A549 (cell line): ENCODE results near the gene CLTCL1. TPM values are rescaled to one million over a fixed set of nuclear protein-coding genes. Genes with fewer than 3 reads are reported as not detected.

Source experiments
- ATAC-seq, 2 experiments: fragments of 200-7000 bp in 1 of 2; fragments of >200 bp in 1 of 2; cut with Nextera tagmentation in 1 of 2; cut with Tn5 transposase in 1 of 2; 3 replicates each; pipeline versions ENCODE4 v1.8.0 to v1.9.1; 2018 to 2020; ENCODE audit warnings: mild to moderate bottlenecking in 1 of 2, moderate library complexity in 1 of 2
- CTCF ChIA-PET: fragments of 300-600 bp; sonication (Branson Sonifier 250); formaldehyde crosslinking; extraction: SDS; loops from one replicate; lab custom pipeline; 2021; ENCODE audit warnings: antibody characterized with exemption, inconsistent platforms; lab: Yijun Ruan, JAX
- POLR2A ChIA-PET: fragments of 350-600 bp; formaldehyde crosslinking; extraction: SDS; loops from one replicate; lab custom pipeline; 2021; ENCODE audit warnings: antibody characterized with exemption, inconsistent platforms; lab: Yijun Ruan, JAX
- DNase-seq, 2 experiments: peaks; one replicate each; pipeline versions ENCODE4 v3.0.0 to v3.0.0-alpha.2; 2011 to 2016; ENCODE audit warnings: low read depth in 1 of 2, low spot score in 1 of 2
- FAIRE-seq: peaks from 2 replicates; lab custom pipeline; 2011; peaks lifted over from hg19 to GRCh38; lab: Jason Lieb, UNC
- H3K27ac ChIP-seq, 2 experiments: fragments of >200 bp; sonication (Bioruptor Twin); formaldehyde crosslinking; 3 replicates each; pipeline ENCODE4 v1.5.1; 2016 to 2017
- H3K4me1 ChIP-seq: fragments of >200 bp; sonication (Bioruptor Twin); formaldehyde crosslinking; 3 replicates; pipeline ENCODE4 v1.6.1; 2016
- H3K4me2 ChIP-seq: fragments of >200 bp; sonication (Bioruptor Twin); formaldehyde crosslinking; 3 replicates; pipeline ENCODE4 v1.6.1; 2016
- H3K4me3 ChIP-seq: fragments of >200 bp; sonication (Bioruptor Twin); formaldehyde crosslinking; 3 replicates; pipeline ENCODE4 v1.5.1; 2016
- H3K9me3 ChIP-seq: fragments of >200 bp; sonication (Bioruptor Twin); formaldehyde crosslinking; 3 replicates; pipeline ENCODE4 v1.6.1; 2016
- CEBPB ChIP-seq, 2 experiments: fragments of >200 bp in 1 of 2; sonication (Bioruptor Twin) in 1 of 2; formaldehyde crosslinking in 1 of 2; IDR thresholded peaks; 2 replicates each; pipeline ENCODE4 v1.6.1; 2012 to 2016
- CHD2 ChIP-seq: fragments of 150-350 bp; IDR thresholded peaks from 2 replicates; pipeline ENCODE4 v1.6.1; 2014; ENCODE audit warnings: low read length; ENCODE audit not compliant: partially characterized antibody
- FOXS1 ChIP-seq: fragments of 250-450 bp; sonication (Bioruptor Pico); IDR thresholded peaks from 2 replicates; pipeline ENCODE4 v1.5.0; 2020; ENCODE audit warnings: mild to moderate bottlenecking, moderate library complexity
- GATA3 ChIP-seq: IDR thresholded peaks from 2 replicates; pipeline ENCODE4 v1.6.1; 2012; ENCODE audit warnings: borderline replicate concordance
- HEYL ChIP-seq: fragments of 250-450 bp; sonication (Bioruptor Pico); IDR thresholded peaks from 2 replicates; pipeline ENCODE4 v1.8.0; 2021; ENCODE audit warnings: mild to moderate bottlenecking, moderate library complexity
- HOXB5 ChIP-seq: fragments of 250-450 bp; sonication (Bioruptor Pico); IDR thresholded peaks from 2 replicates; pipeline ENCODE4 v1.5.0; 2020; ENCODE audit warnings: mild to moderate bottlenecking, moderate library complexity
- JUN ChIP-seq, 2 experiments: fragments of >200 bp; sonication (Bioruptor Twin); formaldehyde crosslinking; IDR thresholded peaks; 2 replicates in 1 of 2; 3 replicates in 1 of 2; pipeline ENCODE4 v1.6.1; 2016 to 2017
- JUNB ChIP-seq: fragments of >200 bp; sonication (Bioruptor Twin); formaldehyde crosslinking; IDR thresholded peaks from 2 replicates; pipeline ENCODE4 v1.6.1; 2016
- MAFK ChIP-seq: fragments of 450-650 bp; IDR thresholded peaks from 2 replicates; pipeline ENCODE4 v1.6.1; 2014; ENCODE audit not compliant: partially characterized antibody
- MAX ChIP-seq: IDR thresholded peaks from 2 replicates; pipeline ENCODE4 v1.6.1; 2012
- PBX3 ChIP-seq: IDR thresholded peaks from 2 replicates; pipeline ENCODE4 v1.6.1; 2012
- PHF8 ChIP-seq: fragments of 200-600 bp; sonication (generic); IDR thresholded peaks from 2 replicates; pipeline ENCODE4 v1.6.1; 2016; ENCODE audit warnings: low read depth, mild to moderate bottlenecking, antibody characterized with exemption, moderate library complexity, borderline replicate concordance
- RAD21 ChIP-seq, 2 experiments: fragments of >200 bp in 1 of 2; sonication (Bioruptor Twin) in 1 of 2; formaldehyde crosslinking in 1 of 2; IDR thresholded peaks in 1 of 2; conservative IDR thresholded peaks in 1 of 2; 2 replicates in 1 of 2; 3 replicates in 1 of 2; pipeline ENCODE4 v1.6.1; 2012 to 2018; ENCODE audit warnings: inconsistent platforms in 1 of 2
- TP53 ChIP-seq: fragments of 250-450 bp; sonication (Bioruptor Pico); IDR thresholded peaks from 2 replicates; pipeline ENCODE4 v1.5.0; 2021; ENCODE audit warnings: mild to moderate bottlenecking, moderate library complexity
- USF2 ChIP-seq: fragments of 450-650 bp; IDR thresholded peaks from 2 replicates; pipeline ENCODE4 v1.6.1; 2014; ENCODE audit warnings: antibody characterized with exemption
- WGBS: methylation state at CpG from one replicate; pipeline ENCODE4 v1.1.6; 2017; ENCODE audit errors: missing lambda C conversion rate; 5-methylcytosine and 5-hydroxymethylcytosine counted together
- polyA plus RNA-seq, 4 experiments: library from polyadenylated mRNA; depleted of rRNA in 3 of 4; stranded (reverse); fragments of >200 nt; fragmentation: RNase III in 1 of 4; extraction: RNeasy Plus Mini Kit Qiagen cat#74134 plus additional on column Dnase treatment in 1 of 4; gene quantifications; 2 replicates in 3 of 4; 3 replicates in 1 of 4; pipeline ENCODE4 v1.2.3, GENCODE V29; 2011 to 2017
- TF ChIP-seq, protein P1 (sequence below): IDR thresholded peaks from 2 replicates; pipeline ENCODE4 v1.6.1; 2012; ENCODE audit warnings: low read depth, borderline replicate concordance
- TF ChIP-seq, protein P2 (sequence below): fragments of 150-350 bp; IDR thresholded peaks from 2 replicates; pipeline ENCODE4 v1.6.1; 2014; ENCODE audit warnings: low read depth, mild to moderate bottlenecking, low read length

The CLTCL1 gene
- polyA plus RNA-seq, 2 of the 4 experiments (the other 2 are of a cell fraction) = 8.6 to 10.6 TPM

- no CpG with 5 or more reads among the region's 59 CpGs for WGBS
- peak within 1 kb of the TSS; percentile 41 for H3K4me3 ChIP-seq
- TF ChIP-seq MAFK (no peak), HEYL (CRISPR knock-in tag) (no peak), FOXS1 (CRISPR knock-in tag) (no peak), HOXB5 (CRISPR knock-in tag) (no peak), JUNB (no peak), CHD2 (no peak), TP53 (CRISPR knock-in tag) (no peak), PBX3 (no peak), CEBPB (IDR thresholded peaks at IDR 0.05) (no peak), USF2 (no peak), JUN (IDR thresholded peaks at IDR 0.05) (no peak), PHF8 (no peak), GATA3 (no peak)
- TF ChIP-seq, protein P1, sequence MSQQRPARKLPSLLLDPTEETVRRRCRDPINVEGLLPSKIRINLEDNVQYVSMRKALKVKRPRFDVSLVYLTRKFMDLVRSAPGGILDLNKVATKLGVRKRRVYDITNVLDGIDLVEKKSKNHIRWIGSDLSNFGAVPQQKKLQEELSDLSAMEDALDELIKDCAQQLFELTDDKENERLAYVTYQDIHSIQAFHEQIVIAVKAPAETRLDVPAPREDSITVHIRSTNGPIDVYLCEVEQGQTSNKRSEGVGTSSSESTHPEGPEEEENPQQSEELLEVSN = no peak
- TF ChIP-seq, protein P2, sequence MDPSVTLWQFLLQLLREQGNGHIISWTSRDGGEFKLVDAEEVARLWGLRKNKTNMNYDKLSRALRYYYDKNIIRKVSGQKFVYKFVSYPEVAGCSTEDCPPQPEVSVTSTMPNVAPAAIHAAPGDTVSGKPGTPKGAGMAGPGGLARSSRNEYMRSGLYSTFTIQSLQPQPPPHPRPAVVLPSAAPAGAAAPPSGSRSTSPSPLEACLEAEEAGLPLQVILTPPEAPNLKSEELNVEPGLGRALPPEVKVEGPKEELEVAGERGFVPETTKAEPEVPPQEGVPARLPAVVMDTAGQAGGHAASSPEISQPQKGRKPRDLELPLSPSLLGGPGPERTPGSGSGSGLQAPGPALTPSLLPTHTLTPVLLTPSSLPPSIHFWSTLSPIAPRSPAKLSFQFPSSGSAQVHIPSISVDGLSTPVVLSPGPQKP = no peak
- DNase-seq (no peak), FAIRE-seq (no peak), ATAC-seq (no peak)
- ChIA-PET POLR2A (no interaction called here), CTCF (no interaction called here)
- H3K4me1 ChIP-seq = no peaks in the 10 kb centered on the region
- H3K9me3 ChIP-seq = no peaks in the 10 kb centered on the region
- H3K4me2 ChIP-seq = peak within 1 kb of the TSS; percentile 81
- H3K27ac ChIP-seq = peak within 1 kb of the TSS in 1 of 2 experiments; percentile 51; a peak in 1 of 6 replicates
These were observed 141.5 kb downstream of the CLTCL1 start, which contains the start of gene GSC2 for GRCh38 chr22:19149991-19150390. TSS of gene GSC2 (minus strand) at chr22:19150292. CDS start at chr22:19150283, 9 bp downstream.

- CTCF ChIA-PET = no interaction called here
- WGBS = 9% methylated on average over 14 of the region's 92 CpGs
- H3K4me2 ChIP-seq = peak overlapping the region; percentile 81
- peak overlapping the region in 1 of 2 experiments; percentile 51; a peak in 1 of 6 replicates for H3K27ac ChIP-seq
- H3K4me1 ChIP-seq = no peaks in the 10 kb centered on the region
- DNase-seq = no peak
- ATAC-seq = peak in 1 of 2 experiments; percentile 24; a peak in 3 of 6 replicates
- no peak for FAIRE-seq
- peak overlapping the region; percentile 41 for H3K4me3 ChIP-seq
- no peak for TF ChIP-seq PHF8
- TF ChIP-seq MAX = peak; percentile 42
- no peak for TF ChIP-seq RAD21 (conservative IDR thresholded peaks at IDR 0.05 in 1 of 2, IDR thresholded peaks at IDR 0.05 in 1 of 2)
- TF ChIP-seq, all 56 proteins: peak for 1
- H3K9me3 ChIP-seq = no peaks in the 10 kb centered on the region
- POLR2A ChIA-PET = no interaction called here
These were observed 142.3 kb downstream of the CLTCL1 start for GRCh38 chr22:19149047-19149883.
